ENCODE measurements around the gene FKBP5.
"Not testable (repeated sequence)": the region's sequence is repeated elsewhere in the genome, so short reads cannot be mapped to it uniquely, and the experiment has no call there.

FKBP5 gene

GRCh38 chr6:35691027-35691824, 2.5 kb upstream of the FKBP5 start:
- Histone ChIP-seq H3K4me1 (ENCODE audit: control insufficient read depth, insufficient read depth, low read length, poor library complexity, severe bottlenecking) (peaks cover 3% of the 10 kb centered on the region), H3K27ac (ENCODE audit: insufficient read depth, low read length, poor library complexity, severe bottlenecking) (no peak overlapping the region), H3K9me3 (ENCODE audit: control insufficient read depth, low read length) (no peaks in the 10 kb centered on the region), H3K4me3 (ENCODE audit: insufficient read depth, low read depth, low read length, poor library complexity, severe bottlenecking) (no peak overlapping the region), H3K27me3 (replicated peaks; ENCODE audit: control insufficient read depth, insufficient read depth, low read length, poor library complexity, severe bottlenecking) (no peaks in the 10 kb centered on the region), H3K36me3 (ENCODE audit: control insufficient read depth, insufficient read depth, low read length) (no peaks in the 10 kb centered on the region)
- no peak for DNase-seq

- Histone ChIP-seq H3K4me3 (ENCODE audit: insufficient read depth, low read depth, low read length, poor library complexity, severe bottlenecking) (no peak overlapping the region), H3K9me3 (ENCODE audit: control insufficient read depth, low read length) (no peaks in the 10 kb centered on the region), H3K4me1 (ENCODE audit: control insufficient read depth, insufficient read depth, low read length, poor library complexity, severe bottlenecking) (peaks cover 3% of the 10 kb centered on the region), H3K27ac (ENCODE audit: insufficient read depth, low read length, poor library complexity, severe bottlenecking) (no peak overlapping the region), H3K27me3 (replicated peaks; ENCODE audit: control insufficient read depth, insufficient read depth, low read length, poor library complexity, severe bottlenecking) (no peaks in the 10 kb centered on the region), H3K36me3 (ENCODE audit: control insufficient read depth, insufficient read depth, low read length) (no peaks in the 10 kb centered on the region)
- no peak for DNase-seq
Measured at GRCh38 chr6:35690484-35690883, 1.8 kb upstream of the FKBP5 start.

- not testable (repeated sequence) for H3K27me3 ChIP-seq (replicated peaks; ENCODE audit: control insufficient read depth, insufficient read depth, low read length, poor library complexity, severe bottlenecking); H3K4me1 ChIP-seq (ENCODE audit: control insufficient read depth, insufficient read depth, low read length, poor library complexity, severe bottlenecking); H3K27ac ChIP-seq (ENCODE audit: insufficient read depth, low read length, poor library complexity, severe bottlenecking); H3K9me3 ChIP-seq (ENCODE audit: control insufficient read depth, low read length); H3K4me3 ChIP-seq (ENCODE audit: insufficient read depth, low read depth, low read length, poor library complexity, severe bottlenecking); H3K36me3 ChIP-seq (ENCODE audit: control insufficient read depth, insufficient read depth, low read length); DNase-seq
Measured at GRCh38 chr6:35690006-35690405, 1.3 kb upstream of the FKBP5 start.

- H3K9me3 ChIP-seq (ENCODE audit: control insufficient read depth, low read length): no peaks in the 10 kb centered on the region
- peak overlapping the region; percentile 95 for H3K4me3 ChIP-seq (ENCODE audit: insufficient read depth, low read depth, low read length, poor library complexity, severe bottlenecking)
- H3K4me1 ChIP-seq (ENCODE audit: control insufficient read depth, insufficient read depth, low read length, poor library complexity, severe bottlenecking): peaks cover 6% of the 10 kb centered on the region
- H3K27me3 ChIP-seq (replicated peaks; ENCODE audit: control insufficient read depth, insufficient read depth, low read length, poor library complexity, severe bottlenecking): no peaks in the 10 kb centered on the region
- H3K36me3 ChIP-seq (ENCODE audit: control insufficient read depth, insufficient read depth, low read length): peaks cover 3% of the 10 kb centered on the region
- H3K27ac ChIP-seq (ENCODE audit: insufficient read depth, low read length, poor library complexity, severe bottlenecking): peak overlapping the region; percentile 78
- peak; percentile 12 to 38 (median 26) for DNase-seq
Measured at GRCh38 chr6:35687658-35688604, 784 bp downstream of the FKBP5 start.

DNA sequence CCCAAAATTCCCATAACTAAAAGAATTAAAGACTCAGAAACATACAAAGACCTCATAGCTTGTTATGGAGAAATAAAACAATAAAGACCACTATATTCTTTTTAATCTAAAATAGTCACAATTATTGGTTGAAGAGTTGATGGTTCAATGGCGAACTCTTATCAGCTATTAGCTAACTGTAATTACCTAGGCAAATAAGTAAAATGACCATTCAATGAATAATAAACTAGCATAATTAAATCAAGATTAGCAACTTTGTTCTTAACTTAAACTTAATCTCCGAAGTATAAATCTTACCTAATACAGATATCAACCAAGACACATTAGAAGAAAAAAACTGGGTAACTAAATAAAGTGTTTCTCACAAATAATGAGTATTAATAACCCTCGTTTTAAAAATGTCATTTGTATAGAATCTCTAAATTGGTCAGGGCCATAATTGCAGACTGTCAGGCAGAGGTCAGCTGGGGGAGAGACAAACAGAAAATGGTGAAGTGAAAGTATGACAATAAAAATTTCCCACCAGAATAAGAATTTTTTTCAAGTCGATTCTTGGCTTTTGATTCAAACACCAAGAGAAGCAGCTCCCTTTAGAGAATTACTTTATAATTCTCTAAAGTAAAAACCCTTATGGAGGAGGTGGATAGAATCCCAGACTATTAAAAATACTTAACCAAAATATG, 1.7 kb downstream of the FKBP5 start:
- Histone ChIP-seq H3K4me1 (ENCODE audit: control insufficient read depth, insufficient read depth, low read length, poor library complexity, severe bottlenecking) (peaks cover 6% of the 10 kb centered on the region), H3K27ac (ENCODE audit: insufficient read depth, low read length, poor library complexity, severe bottlenecking) (peak overlapping the region; percentile 78), H3K4me3 (ENCODE audit: insufficient read depth, low read depth, low read length, poor library complexity, severe bottlenecking) (peak overlapping the region; percentile 95), H3K36me3 (ENCODE audit: control insufficient read depth, insufficient read depth, low read length) (peaks cover 3% of the 10 kb centered on the region), H3K27me3 (replicated peaks; ENCODE audit: control insufficient read depth, insufficient read depth, low read length, poor library complexity, severe bottlenecking) (no peaks in the 10 kb centered on the region), H3K9me3 (ENCODE audit: control insufficient read depth, low read length) (no peaks in the 10 kb centered on the region)
- DNase-seq: no peak

DNA sequence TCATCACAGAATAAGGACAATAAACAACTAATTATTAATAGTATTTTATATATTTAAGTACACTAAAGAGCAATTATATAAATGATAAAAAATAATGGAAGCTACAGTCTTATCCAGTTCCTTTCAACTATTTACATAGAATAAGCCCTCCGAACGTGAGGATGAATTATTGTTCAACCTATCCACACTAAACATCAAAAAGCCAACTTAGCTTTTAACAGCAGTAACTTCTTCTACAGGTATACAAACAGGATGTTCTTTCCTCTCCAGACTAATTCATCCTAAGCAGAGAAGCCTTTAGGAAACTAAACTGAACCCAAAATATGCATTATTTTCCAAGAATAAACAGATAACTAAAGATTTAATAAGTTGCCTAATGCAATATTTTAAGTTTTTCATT, 2.3 kb downstream of the FKBP5 start:
- Histone ChIP-seq H3K27ac (ENCODE audit: insufficient read depth, low read length, poor library complexity, severe bottlenecking) (peak overlapping the region; percentile 35), H3K36me3 (ENCODE audit: control insufficient read depth, insufficient read depth, low read length) (peaks cover 3% of the 10 kb centered on the region), H3K9me3 (ENCODE audit: control insufficient read depth, low read length) (no peaks in the 10 kb centered on the region), H3K27me3 (replicated peaks; ENCODE audit: control insufficient read depth, insufficient read depth, low read length, poor library complexity, severe bottlenecking) (no peaks in the 10 kb centered on the region), H3K4me3 (ENCODE audit: insufficient read depth, low read depth, low read length, poor library complexity, severe bottlenecking) (peak overlapping the region; percentile 95), H3K4me1 (ENCODE audit: control insufficient read depth, insufficient read depth, low read length, poor library complexity, severe bottlenecking) (peaks cover 10% of the 10 kb centered on the region)
- no peak for DNase-seq

GRCh38 chr6:35683267-35683666, 5.4 kb downstream of the FKBP5 start:
- DNase-seq: no peak
- Histone ChIP-seq H3K27me3 (replicated peaks; ENCODE audit: control insufficient read depth, insufficient read depth, low read length, poor library complexity, severe bottlenecking) (no peaks in the 10 kb centered on the region), H3K9me3 (ENCODE audit: control insufficient read depth, low read length) (no peaks in the 10 kb centered on the region), H3K4me1 (ENCODE audit: control insufficient read depth, insufficient read depth, low read length, poor library complexity, severe bottlenecking) (peaks cover 17% of the 10 kb centered on the region), H3K27ac (ENCODE audit: insufficient read depth, low read length, poor library complexity, severe bottlenecking) (no peak overlapping the region), H3K36me3 (ENCODE audit: control insufficient read depth, insufficient read depth, low read length) (peaks cover 10% of the 10 kb centered on the region), H3K4me3 (ENCODE audit: insufficient read depth, low read depth, low read length, poor library complexity, severe bottlenecking) (no peak overlapping the region)

DNA sequence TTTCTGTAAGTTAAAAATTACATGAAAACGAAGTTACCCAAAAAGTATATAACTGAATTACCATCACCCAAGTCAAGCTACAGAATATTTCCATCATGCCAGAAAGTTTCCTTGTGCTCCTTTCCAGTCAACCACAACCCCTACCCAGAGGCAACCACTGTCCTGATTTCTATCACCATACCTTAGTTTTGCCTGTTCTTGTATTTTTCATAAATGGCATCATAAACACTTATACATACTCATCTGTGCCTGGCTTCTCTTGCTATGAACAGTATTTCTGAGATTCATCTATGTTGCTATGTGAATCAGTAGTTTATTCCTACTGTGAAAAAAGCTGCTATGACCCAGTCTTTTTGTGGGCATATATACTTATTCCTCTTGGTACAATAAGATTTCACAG, 7.4 kb downstream of the FKBP5 start:
- Histone ChIP-seq H3K9me3 (ENCODE audit: control insufficient read depth, low read length) (no peaks in the 10 kb centered on the region), H3K4me3 (ENCODE audit: insufficient read depth, low read depth, low read length, poor library complexity, severe bottlenecking) (no peak overlapping the region), H3K27ac (ENCODE audit: insufficient read depth, low read length, poor library complexity, severe bottlenecking) (no peak overlapping the region), H3K4me1 (ENCODE audit: control insufficient read depth, insufficient read depth, low read length, poor library complexity, severe bottlenecking) (peaks cover 29% of the 10 kb centered on the region), H3K36me3 (ENCODE audit: control insufficient read depth, insufficient read depth, low read length) (peaks cover 10% of the 10 kb centered on the region), H3K27me3 (replicated peaks; ENCODE audit: control insufficient read depth, insufficient read depth, low read length, poor library complexity, severe bottlenecking) (no peaks in the 10 kb centered on the region)
- DNase-seq: no peak

GRCh38 chr6:35679399-35679798, 9.3 kb downstream of the FKBP5 start:
- DNase-seq: no peak
- H3K4me1 ChIP-seq (ENCODE audit: control insufficient read depth, insufficient read depth, low read length, poor library complexity, severe bottlenecking): peaks cover 29% of the 10 kb centered on the region
- peaks cover 10% of the 10 kb centered on the region for H3K36me3 ChIP-seq (ENCODE audit: control insufficient read depth, insufficient read depth, low read length)
- no peaks in the 10 kb centered on the region for H3K27me3 ChIP-seq (replicated peaks; ENCODE audit: control insufficient read depth, insufficient read depth, low read length, poor library complexity, severe bottlenecking)
- no peak overlapping the region for H3K4me3 ChIP-seq (ENCODE audit: insufficient read depth, low read depth, low read length, poor library complexity, severe bottlenecking)
- H3K9me3 ChIP-seq (ENCODE audit: control insufficient read depth, low read length): no peaks in the 10 kb centered on the region
- H3K27ac ChIP-seq (ENCODE audit: insufficient read depth, low read length, poor library complexity, severe bottlenecking): no peak overlapping the region

Data from effector memory CD4-positive, alpha-beta T cell (primary cell).